Measurements from ENCODE around the gene PLD1.

DNA sequence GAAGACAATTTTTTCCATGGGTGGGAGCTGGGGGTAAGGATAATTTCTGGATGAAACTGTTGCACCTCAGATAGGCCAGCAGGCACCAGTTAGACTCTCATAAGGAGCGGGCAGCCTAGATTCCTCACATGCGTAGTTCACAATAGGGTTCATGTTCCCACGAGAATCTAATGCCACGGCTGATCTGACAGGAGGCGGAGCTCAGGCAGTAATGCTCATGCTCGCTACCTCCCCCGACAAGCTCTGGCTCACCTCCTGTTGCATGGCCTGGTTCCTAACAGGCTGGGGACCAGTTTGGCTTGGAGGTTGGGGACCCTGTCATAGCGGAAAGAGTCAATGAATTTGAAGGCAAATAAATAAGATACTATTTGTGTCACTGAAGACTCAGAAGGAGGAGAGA lies 105.5 kb downstream of the PLD1 start:
- TF ChIP-seq CTCF (IDR thresholded peaks at IDR 0.05; ENCODE audit: insufficient read depth, low read length) (no peak), GABPA (IDR thresholded peaks at IDR 0.05; ENCODE audit: low read depth) (no peak)

Measured in HL-60 (cell line).